KOPT-K1 (cell line): ENCODE measurements around the gene CSF2.

Source experiments
- H3K27ac ChIP-seq: fragments of 200-600 bp; sonication (generic); 2 replicates; pipeline ENCODE4 v1.5.1; 2016; ENCODE audit warnings: antibody characterized with exemption, mild to moderate bottlenecking, low read depth, low read length; ENCODE audit not compliant: poor library complexity, severe bottlenecking
- H3K36me3 ChIP-seq: fragments of 200-600 bp; sonication (generic); 2 replicates; pipeline ENCODE4 v1.5.1; 2017; ENCODE audit warnings: antibody characterized with exemption, mild to moderate bottlenecking, low read length, moderate library complexity; ENCODE audit not compliant: insufficient read depth
- H3K9me3 ChIP-seq: fragments of 200-600 bp; sonication (generic); 2 replicates; pipeline ENCODE4 v1.5.1; 2017; ENCODE audit warnings: antibody characterized with exemption, low read length, mild to moderate bottlenecking; ENCODE audit not compliant: insufficient read depth, poor library complexity, severe bottlenecking

Gene CSF2

GRCh38 chr5:132059696-132060500 is 13.7 kb upstream of the CSF2 start:
- H3K36me3 ChIP-seq = no peaks in the 10 kb centered on the region
- no peaks in the 10 kb centered on the region for H3K9me3 ChIP-seq
- H3K27ac ChIP-seq = no peak overlapping the region

GRCh38 chr5:132060501-132061161 is 13.0 kb upstream of the CSF2 start, which contains the start of gene IL3:
Gene IL3, plus strand, starts transcription at chr5:132060655. Its CDS starts 52 bp downstream, at chr5:132060707.
- Histone ChIP-seq H3K27ac (no peak within 1 kb of the TSS), H3K9me3 (no peaks in the 10 kb centered on the region), H3K36me3 (no peaks in the 10 kb centered on the region)

GRCh38 chr5:132063090-132063911 is 10.3 kb upstream of the CSF2 start:
- Histone ChIP-seq H3K36me3 (no peaks in the 10 kb centered on the region), H3K27ac (no peak overlapping the region), H3K9me3 (no peaks in the 10 kb centered on the region)

- Histone ChIP-seq H3K9me3 (no peaks in the 10 kb centered on the region), H3K27ac (no peak overlapping the region), H3K36me3 (no peaks in the 10 kb centered on the region)
Observed at GRCh38 chr5:132064140-132064539, 9.4 kb upstream of the CSF2 start.

- Histone ChIP-seq H3K27ac (no peak overlapping the region), H3K9me3 (no peaks in the 10 kb centered on the region), H3K36me3 (no peaks in the 10 kb centered on the region)
Observed at GRCh38 chr5:132064738-132065331, 8.8 kb upstream of the CSF2 start.

GRCh38 chr5:132065351-132065937 is 8.1 kb upstream of the CSF2 start:
- Histone ChIP-seq H3K9me3 (no peaks in the 10 kb centered on the region), H3K27ac (no peak overlapping the region), H3K36me3 (no peaks in the 10 kb centered on the region)

- Histone ChIP-seq H3K27ac (no peak overlapping the region), H3K36me3 (no peaks in the 10 kb centered on the region), H3K9me3 (no peaks in the 10 kb centered on the region)
Observed at GRCh38 chr5:132065951-132066701, 7.5 kb upstream of the CSF2 start.

GRCh38 chr5:132066871-132067270 is 6.7 kb upstream of the CSF2 start:
- no peaks in the 10 kb centered on the region for H3K9me3 ChIP-seq
- no peak overlapping the region for H3K27ac ChIP-seq
- H3K36me3 ChIP-seq = no peaks in the 10 kb centered on the region

- Histone ChIP-seq H3K36me3 (no peaks in the 10 kb centered on the region), H3K27ac (no peak overlapping the region), H3K9me3 (no peaks in the 10 kb centered on the region)
Observed at GRCh38 chr5:132067451-132067850, 6.1 kb upstream of the CSF2 start.

GRCh38 chr5:132067941-132068808 is 5.4 kb upstream of the CSF2 start:
- Histone ChIP-seq H3K27ac (no peak overlapping the region), H3K9me3 (no peaks in the 10 kb centered on the region), H3K36me3 (no peaks in the 10 kb centered on the region)

- H3K9me3 ChIP-seq = no peaks in the 10 kb centered on the region
- H3K27ac ChIP-seq = no peak overlapping the region
Observed at GRCh38 chr5:132069561-132069960, 4.0 kb upstream of the CSF2 start.

GRCh38 chr5:132069994-132070393 is 3.6 kb upstream of the CSF2 start:
- H3K27ac ChIP-seq = no peak overlapping the region

More at GRCh38 chr5:132069561-132069960, 4.0 kb upstream of the CSF2 start:
- H3K36me3 ChIP-seq = no peaks in the 10 kb centered on the region

More at GRCh38 chr5:132069994-132070393, 3.6 kb upstream of the CSF2 start:
- Histone ChIP-seq H3K9me3 (no peaks in the 10 kb centered on the region), H3K36me3 (no peaks in the 10 kb centered on the region)
